HepG2 (cell line): ENCODE measurements around the gene MMP24OS. TPM values are rescaled to one million over a fixed set of nuclear protein-coding genes. Genes with fewer than 3 reads are reported as not detected.

ENCODE experiments used
- CHD2 ChIP-seq: IDR thresholded peaks from 2 replicates; pipeline ENCODE4 v1.6.1; 2011; ENCODE audit warnings: low read depth, low read length, improper control_type of control experiment
- FOSL2 ChIP-seq: sonication (generic); formaldehyde crosslinking; IDR thresholded peaks from 2 replicates; pipeline ENCODE4 v1.4.0; 2020; ENCODE audit warnings: missing genetic modification reagents
- GPN1 ChIP-seq: sonication (generic); formaldehyde crosslinking; IDR thresholded peaks from 2 replicates; pipeline ENCODE4 v1.5.1; 2020; ENCODE audit warnings: missing genetic modification reagents, borderline replicate concordance
- NFATC3 ChIP-seq: sonication (generic); formaldehyde crosslinking; IDR thresholded peaks from 2 replicates; pipeline ENCODE4 v1.5.1; 2020; ENCODE audit warnings: mild to moderate bottlenecking, missing genetic modification reagents
- PCBP1 ChIP-seq: fragments of 200-400 bp; formaldehyde crosslinking; IDR thresholded peaks from 2 replicates; pipeline ENCODE4 v1.6.1; 2017; ENCODE audit warnings: mild to moderate bottlenecking, low read depth, low read length, borderline replicate concordance
- RBM39 ChIP-seq: fragments of 200-400 bp; formaldehyde crosslinking; IDR thresholded peaks from one replicate; pipeline ENCODE4 v1.6.1; 2018; ENCODE audit warnings: antibody characterized with exemption, mild to moderate bottlenecking, low read depth, low read length; ENCODE audit not compliant: poor library complexity, severe bottlenecking
- U2AF2 ChIP-seq: fragments of 200-400 bp; formaldehyde crosslinking; IDR thresholded peaks from 2 replicates; pipeline ENCODE4 v1.6.1; 2017; ENCODE audit warnings: low read depth, mild to moderate bottlenecking, low read length
- ZNF501 ChIP-seq: sonication (generic); formaldehyde crosslinking; IDR thresholded peaks from 2 replicates; pipeline ENCODE4 v1.5.1; 2020; ENCODE audit warnings: mild to moderate bottlenecking, moderate library complexity, missing genetic modification reagents
- ZNF776 ChIP-seq: sonication (generic); formaldehyde crosslinking; IDR thresholded peaks from 2 replicates; pipeline ENCODE4 v1.4.0; 2020; ENCODE audit warnings: mild to moderate bottlenecking, missing genetic modification reagents
- polyA plus RNA-seq, 8 experiments: library from polyadenylated mRNA; depleted of rRNA in 3 of 8; stranded (reverse) in 7 of 8; unstranded in 1 of 8; fragments of >200 nt; fragmentation: Illumina TruSeq in 4 of 8; extraction: Trizol in 4 of 8; gene quantifications; 2 replicates each; pipeline versions ENCODE4 v1.2.1 to v1.2.3, GENCODE V29; 2011 to 2016; ENCODE audit warnings: low read depth in 4 of 8, missing spikeins in 1 of 8, mixed read lengths in 1 of 8; ENCODE audit not compliant: insufficient read depth in 1 of 8
- total RNA-seq, 5 experiments: library from RNA; depleted of rRNA; stranded (reverse); fragments of >200 nt; fragmentation: Illumina TruSeq; extraction: Trizol; gene quantifications; 2 replicates each; pipeline ENCODE4 v1.2.3, GENCODE V29; 2016; ENCODE audit warnings: low read depth in 1 of 5
- TF ChIP-seq, protein P1 (sequence below): sonication (generic); formaldehyde crosslinking; IDR thresholded peaks from 2 replicates; pipeline ENCODE4; 2020; ENCODE audit warnings: missing genetic modification reagents, mild to moderate bottlenecking, borderline replicate concordance
- TF ChIP-seq, protein P2 (sequence below): IDR thresholded peaks from 2 replicates; pipeline ENCODE4 v1.6.1; 2016; ENCODE audit warnings: low read depth, missing genetic modification reagents, missing compliant biosample characterization
- TF ChIP-seq, protein P3 (sequence below): sonication (generic); formaldehyde crosslinking; IDR thresholded peaks from 2 replicates; pipeline ENCODE4 v1.8.1; 2023; ENCODE audit warnings: mild to moderate bottlenecking, missing genetic modification reagents
- TF ChIP-seq, protein P4 (sequence below): sonication (generic); formaldehyde crosslinking; IDR thresholded peaks from 2 replicates; pipeline ENCODE4 v1.9.0; 2021; ENCODE audit warnings: missing genetic modification reagents, borderline replicate concordance
- TF ChIP-seq, protein P5 (sequence below): IDR thresholded peaks from 2 replicates; pipeline ENCODE4 v1.6.1; 2016; ENCODE audit warnings: missing genetic modification reagents, missing compliant biosample characterization

MMP24OS gene
- total and polyA plus RNA-seq, 2 of the 13 experiments (the other 11 are each of a cell fraction or from before 2014, with no cell fraction given), result 6.0 to 8.5 TPM

DNA sequence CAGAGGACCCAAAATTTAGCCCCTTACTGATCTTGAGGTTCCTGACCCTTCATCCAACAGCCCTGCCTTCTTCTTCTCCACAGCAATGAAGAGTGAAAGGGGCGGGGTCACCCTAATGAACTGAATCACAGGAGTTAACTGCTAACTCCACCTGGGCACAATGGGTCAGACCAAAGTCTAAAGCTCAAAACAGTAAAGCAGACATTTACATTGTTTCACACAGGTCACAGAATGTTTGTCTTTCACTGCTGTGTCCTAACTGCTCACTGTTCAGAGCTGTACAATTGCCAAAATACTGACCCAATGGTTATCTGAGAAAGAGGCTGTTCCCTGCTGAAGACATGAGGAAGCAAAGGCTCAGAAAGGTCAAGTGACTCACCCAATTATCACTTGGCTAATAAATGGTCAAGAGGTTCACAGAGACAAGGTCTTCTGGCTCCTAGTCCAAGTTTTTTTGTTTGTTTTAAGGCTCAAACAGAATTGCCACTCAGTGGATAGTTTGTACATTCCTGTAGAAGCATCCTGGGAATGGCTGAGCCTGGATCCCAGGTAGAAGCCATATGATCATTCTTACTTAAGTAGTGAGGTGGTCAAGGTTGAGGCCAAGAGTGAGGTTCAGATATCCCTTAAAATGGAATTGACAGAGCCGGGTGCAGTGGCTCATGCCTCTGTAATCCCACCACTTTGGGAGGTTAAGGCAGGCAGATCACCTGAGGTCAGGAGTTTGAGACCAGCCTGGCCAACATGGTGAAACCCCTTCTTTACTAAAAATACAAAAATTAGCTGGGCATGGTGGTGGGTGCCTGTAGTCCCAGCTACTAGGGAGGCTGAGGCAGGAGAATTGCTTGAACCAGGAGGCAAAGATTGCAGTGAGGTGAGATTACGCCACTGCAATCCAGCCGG, 49.4 kb upstream of the MMP24OS start (continued):
- TF ChIP-seq, protein P1, sequence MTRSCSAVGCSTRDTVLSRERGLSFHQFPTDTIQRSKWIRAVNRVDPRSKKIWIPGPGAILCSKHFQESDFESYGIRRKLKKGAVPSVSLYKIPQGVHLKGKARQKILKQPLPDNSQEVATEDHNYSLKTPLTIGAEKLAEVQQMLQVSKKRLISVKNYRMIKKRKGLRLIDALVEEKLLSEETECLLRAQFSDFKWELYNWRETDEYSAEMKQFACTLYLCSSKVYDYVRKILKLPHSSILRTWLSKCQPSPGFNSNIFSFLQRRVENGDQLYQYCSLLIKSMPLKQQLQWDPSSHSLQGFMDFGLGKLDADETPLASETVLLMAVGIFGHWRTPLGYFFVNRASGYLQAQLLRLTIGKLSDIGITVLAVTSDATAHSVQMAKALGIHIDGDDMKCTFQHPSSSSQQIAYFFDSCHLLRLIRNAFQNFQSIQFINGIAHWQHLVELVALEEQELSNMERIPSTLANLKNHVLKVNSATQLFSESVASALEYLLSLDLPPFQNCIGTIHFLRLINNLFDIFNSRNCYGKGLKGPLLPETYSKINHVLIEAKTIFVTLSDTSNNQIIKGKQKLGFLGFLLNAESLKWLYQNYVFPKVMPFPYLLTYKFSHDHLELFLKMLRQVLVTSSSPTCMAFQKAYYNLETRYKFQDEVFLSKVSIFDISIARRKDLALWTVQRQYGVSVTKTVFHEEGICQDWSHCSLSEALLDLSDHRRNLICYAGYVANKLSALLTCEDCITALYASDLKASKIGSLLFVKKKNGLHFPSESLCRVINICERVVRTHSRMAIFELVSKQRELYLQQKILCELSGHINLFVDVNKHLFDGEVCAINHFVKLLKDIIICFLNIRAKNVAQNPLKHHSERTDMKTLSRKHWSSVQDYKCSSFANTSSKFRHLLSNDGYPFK (CRISPR knock-in tag), result no peak
- no peak for TF ChIP-seq PCBP1
- no peak for TF ChIP-seq ZNF776 (CRISPR knock-in tag)
- TF ChIP-seq FOSL2 (CRISPR knock-in tag), result peak; percentile 100
- TF ChIP-seq, protein P2, sequence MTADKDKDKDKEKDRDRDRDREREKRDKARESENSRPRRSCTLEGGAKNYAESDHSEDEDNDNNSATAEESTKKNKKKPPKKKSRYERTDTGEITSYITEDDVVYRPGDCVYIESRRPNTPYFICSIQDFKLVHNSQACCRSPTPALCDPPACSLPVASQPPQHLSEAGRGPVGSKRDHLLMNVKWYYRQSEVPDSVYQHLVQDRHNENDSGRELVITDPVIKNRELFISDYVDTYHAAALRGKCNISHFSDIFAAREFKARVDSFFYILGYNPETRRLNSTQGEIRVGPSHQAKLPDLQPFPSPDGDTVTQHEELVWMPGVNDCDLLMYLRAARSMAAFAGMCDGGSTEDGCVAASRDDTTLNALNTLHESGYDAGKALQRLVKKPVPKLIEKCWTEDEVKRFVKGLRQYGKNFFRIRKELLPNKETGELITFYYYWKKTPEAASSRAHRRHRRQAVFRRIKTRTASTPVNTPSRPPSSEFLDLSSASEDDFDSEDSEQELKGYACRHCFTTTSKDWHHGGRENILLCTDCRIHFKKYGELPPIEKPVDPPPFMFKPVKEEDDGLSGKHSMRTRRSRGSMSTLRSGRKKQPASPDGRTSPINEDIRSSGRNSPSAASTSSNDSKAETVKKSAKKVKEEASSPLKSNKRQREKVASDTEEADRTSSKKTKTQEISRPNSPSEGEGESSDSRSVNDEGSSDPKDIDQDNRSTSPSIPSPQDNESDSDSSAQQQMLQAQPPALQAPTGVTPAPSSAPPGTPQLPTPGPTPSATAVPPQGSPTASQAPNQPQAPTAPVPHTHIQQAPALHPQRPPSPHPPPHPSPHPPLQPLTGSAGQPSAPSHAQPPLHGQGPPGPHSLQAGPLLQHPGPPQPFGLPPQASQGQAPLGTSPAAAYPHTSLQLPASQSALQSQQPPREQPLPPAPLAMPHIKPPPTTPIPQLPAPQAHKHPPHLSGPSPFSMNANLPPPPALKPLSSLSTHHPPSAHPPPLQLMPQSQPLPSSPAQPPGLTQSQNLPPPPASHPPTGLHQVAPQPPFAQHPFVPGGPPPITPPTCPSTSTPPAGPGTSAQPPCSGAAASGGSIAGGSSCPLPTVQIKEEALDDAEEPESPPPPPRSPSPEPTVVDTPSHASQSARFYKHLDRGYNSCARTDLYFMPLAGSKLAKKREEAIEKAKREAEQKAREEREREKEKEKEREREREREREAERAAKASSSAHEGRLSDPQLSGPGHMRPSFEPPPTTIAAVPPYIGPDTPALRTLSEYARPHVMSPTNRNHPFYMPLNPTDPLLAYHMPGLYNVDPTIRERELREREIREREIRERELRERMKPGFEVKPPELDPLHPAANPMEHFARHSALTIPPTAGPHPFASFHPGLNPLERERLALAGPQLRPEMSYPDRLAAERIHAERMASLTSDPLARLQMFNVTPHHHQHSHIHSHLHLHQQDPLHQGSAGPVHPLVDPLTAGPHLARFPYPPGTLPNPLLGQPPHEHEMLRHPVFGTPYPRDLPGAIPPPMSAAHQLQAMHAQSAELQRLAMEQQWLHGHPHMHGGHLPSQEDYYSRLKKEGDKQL (CRISPR knock-in tag), result peak; percentile 97
- TF ChIP-seq, protein P3, sequence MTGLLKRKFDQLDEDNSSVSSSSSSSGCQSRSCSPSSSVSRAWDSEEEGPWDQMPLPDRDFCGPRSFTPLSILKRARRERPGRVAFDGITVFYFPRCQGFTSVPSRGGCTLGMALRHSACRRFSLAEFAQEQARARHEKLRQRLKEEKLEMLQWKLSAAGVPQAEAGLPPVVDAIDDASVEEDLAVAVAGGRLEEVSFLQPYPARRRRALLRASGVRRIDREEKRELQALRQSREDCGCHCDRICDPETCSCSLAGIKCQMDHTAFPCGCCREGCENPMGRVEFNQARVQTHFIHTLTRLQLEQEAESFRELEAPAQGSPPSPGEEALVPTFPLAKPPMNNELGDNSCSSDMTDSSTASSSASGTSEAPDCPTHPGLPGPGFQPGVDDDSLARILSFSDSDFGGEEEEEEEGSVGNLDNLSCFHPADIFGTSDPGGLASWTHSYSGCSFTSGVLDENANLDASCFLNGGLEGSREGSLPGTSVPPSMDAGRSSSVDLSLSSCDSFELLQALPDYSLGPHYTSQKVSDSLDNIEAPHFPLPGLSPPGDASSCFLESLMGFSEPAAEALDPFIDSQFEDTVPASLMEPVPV (CRISPR knock-in tag), result peak; percentile 75; the same call in 1 of the 2 replicates
- no peak for TF ChIP-seq GPN1 (CRISPR knock-in tag)
- TF ChIP-seq NFATC3 (CRISPR knock-in tag), result 0 out of 2 replicates have a peak, but pooled peaks have one; percentile 43
- TF ChIP-seq, protein P4, sequence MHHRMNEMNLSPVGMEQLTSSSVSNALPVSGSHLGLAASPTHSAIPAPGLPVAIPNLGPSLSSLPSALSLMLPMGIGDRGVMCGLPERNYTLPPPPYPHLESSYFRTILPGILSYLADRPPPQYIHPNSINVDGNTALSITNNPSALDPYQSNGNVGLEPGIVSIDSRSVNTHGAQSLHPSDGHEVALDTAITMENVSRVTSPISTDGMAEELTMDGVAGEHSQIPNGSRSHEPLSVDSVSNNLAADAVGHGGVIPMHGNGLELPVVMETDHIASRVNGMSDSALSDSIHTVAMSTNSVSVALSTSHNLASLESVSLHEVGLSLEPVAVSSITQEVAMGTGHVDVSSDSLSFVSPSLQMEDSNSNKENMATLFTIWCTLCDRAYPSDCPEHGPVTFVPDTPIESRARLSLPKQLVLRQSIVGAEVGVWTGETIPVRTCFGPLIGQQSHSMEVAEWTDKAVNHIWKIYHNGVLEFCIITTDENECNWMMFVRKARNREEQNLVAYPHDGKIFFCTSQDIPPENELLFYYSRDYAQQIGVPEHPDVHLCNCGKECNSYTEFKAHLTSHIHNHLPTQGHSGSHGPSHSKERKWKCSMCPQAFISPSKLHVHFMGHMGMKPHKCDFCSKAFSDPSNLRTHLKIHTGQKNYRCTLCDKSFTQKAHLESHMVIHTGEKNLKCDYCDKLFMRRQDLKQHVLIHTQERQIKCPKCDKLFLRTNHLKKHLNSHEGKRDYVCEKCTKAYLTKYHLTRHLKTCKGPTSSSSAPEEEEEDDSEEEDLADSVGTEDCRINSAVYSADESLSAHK (CRISPR knock-in tag), result 0 out of 2 replicates have a peak, but pooled peaks have one; percentile 17
- TF ChIP-seq, protein P5, sequence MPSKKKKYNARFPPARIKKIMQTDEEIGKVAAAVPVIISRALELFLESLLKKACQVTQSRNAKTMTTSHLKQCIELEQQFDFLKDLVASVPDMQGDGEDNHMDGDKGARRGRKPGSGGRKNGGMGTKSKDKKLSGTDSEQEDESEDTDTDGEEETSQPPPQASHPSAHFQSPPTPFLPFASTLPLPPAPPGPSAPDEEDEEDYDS (CRISPR knock-in tag), result peak; percentile 31; the same call in 1 of the 2 replicates
- peak; percentile 90 for TF ChIP-seq ZNF501 (CRISPR knock-in tag)
- TF ChIP-seq RBM39, result no peak
- peak; percentile 44; the same call in 1 of the 2 replicates for TF ChIP-seq CHD2
- 0 out of 2 replicates have a peak, but pooled peaks have one; percentile 32 for TF ChIP-seq U2AF2
